AG09319 (cell line): Measurements from ENCODE around the gene NOP53.
"Not testable (repeated sequence)": the region's sequence is repeated elsewhere in the genome, so short reads cannot be mapped to it uniquely, and the experiment has no call there.

Experiments used
- DNase-seq: peaks from one replicate; pipeline ENCODE4 v3.0.0-alpha.2; 2010; ENCODE audit warnings: low read depth; ENCODE audit errors: extremely low read depth
- CTCF ChIP-seq: IDR thresholded peaks from 2 replicates; pipeline ENCODE4 v1.5.1; 2011; ENCODE audit warnings: low read depth, mild to moderate bottlenecking, inconsistent platforms, low read length, moderate library complexity

Gene NOP53

GRCh38 chr19:47713046-47714021 lies 32.0 kb upstream of the NOP53 start, which contains the start of gene EHD2:
Gene EHD2, plus strand, starts transcription at chr19:47713422. Its CDS starts 3,191 bp downstream, at chr19:47716613.
- DNase-seq, result peak; percentile 68
- TF ChIP-seq CTCF, result peak; percentile 90

- TF ChIP-seq CTCF, result no peak
- no peak for DNase-seq
Measured at GRCh38 chr19:47714339-47714738, 31.0 kb upstream of the NOP53 start.

- not testable (repeated sequence) for DNase-seq
Measured at GRCh38 chr19:47714855-47715254, 30.5 kb upstream of the NOP53 start.

- no peak for DNase-seq
- TF ChIP-seq CTCF, result no peak
Measured at GRCh38 chr19:47716270-47716937, 28.9 kb upstream of the NOP53 start.

GRCh38 chr19:47718415-47719046 lies 26.8 kb upstream of the NOP53 start:
- not testable (repeated sequence) for DNase-seq

GRCh38 chr19:47719047-47719859 lies 26.1 kb upstream of the NOP53 start:
- TF ChIP-seq CTCF, result no peak
- DNase-seq, result peak; percentile 98

- TF ChIP-seq CTCF, result no peak
- DNase-seq, result no peak
Measured at GRCh38 chr19:47720669-47721422, 24.5 kb upstream of the NOP53 start.
